Measurements from ENCODE around the gene TREH. TPM values are rescaled to one million over a fixed set of nuclear protein-coding genes. Genes with fewer than 3 reads are reported as not detected.

The TREH gene
- total and polyA plus RNA-seq, 2 of the 8 experiments (the other 6 are each of a cell fraction or from before 2014, with no cell fraction given), result 0.03 TPM; not detected in 1

DNA sequence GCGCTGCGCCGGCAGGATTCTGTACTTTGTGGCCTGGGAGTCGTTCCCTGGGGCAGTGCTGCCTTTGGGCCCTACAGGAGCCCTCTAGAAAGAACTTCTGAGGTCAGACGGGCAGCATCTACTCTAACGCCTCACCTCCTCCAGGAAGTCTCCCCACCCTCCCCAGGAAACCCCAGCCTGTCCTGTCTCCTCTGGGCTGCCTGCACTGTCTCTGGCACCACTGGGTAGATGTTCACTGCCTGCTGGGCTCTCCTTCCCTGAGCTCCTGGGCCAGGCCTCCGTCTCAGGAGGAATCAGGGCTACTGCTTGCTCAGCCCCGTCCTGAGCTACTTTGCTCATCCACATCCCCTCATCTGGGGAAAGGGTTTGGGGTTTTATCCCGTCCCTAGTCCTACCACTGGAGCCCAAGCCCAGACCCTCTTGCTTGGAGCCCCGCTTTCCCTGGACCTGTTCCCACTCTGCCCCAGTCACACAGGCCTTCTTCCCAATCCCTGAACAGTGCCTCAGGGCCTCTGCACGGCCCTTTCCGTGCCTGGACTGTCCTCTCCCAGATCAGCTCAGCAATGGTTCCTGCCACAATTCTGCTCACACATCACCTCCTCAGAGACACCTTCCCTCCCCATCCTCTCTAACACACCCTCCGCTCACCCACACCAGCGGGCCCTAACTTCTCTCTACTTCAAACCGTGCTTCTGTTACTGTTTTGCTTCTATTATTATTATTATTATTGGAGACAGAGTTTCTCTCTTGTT is 11.3 kb upstream of the TREH start:
- POLR2A ChIA-PET (ENCODE audit: partially characterized antibody), result interaction anchor here (1.1 to 4.9 kb wide), 9 partner anchors 10 to 248 kb away, joined by 3 to 36 read pairs (median 7); partner anchors contain the start of gene DDX6
- peak overlapping the region in 1 of 2 experiments; percentile 80; a peak in 2 of 4 replicates for H3K4me2 ChIP-seq (ENCODE audit: insufficient read depth in 1 of 2, low read depth in 2 of 2, low read length in 2 of 2)

More for the DNA sequence above, 11.3 kb upstream of the TREH start:
- Histone ChIP-seq H3K4ac (replicated peaks; ENCODE audit: insufficient read length, low read depth, low read length) (no peak overlapping the region), H3K56ac (replicated peaks; ENCODE audit: insufficient read length, low read depth, low read length) (no peak overlapping the region), H3K23me2 (ENCODE audit: low read depth, low read length) (no peaks in the 10 kb centered on the region), H3K23ac (ENCODE audit: insufficient read length) (no peak overlapping the region), H2BK15ac (ENCODE audit: low read length) (peak overlapping the region; percentile 63; the same call in 1 of the 2 replicates), H2BK120ac (replicated peaks; ENCODE audit: low read depth, low read length) (peak overlapping the region; percentile 33), H4K8ac (ENCODE audit: extremely low read depth, insufficient read depth, low read length) (peak overlapping the region; percentile 77; the same call in 1 of the 2 replicates), H4K20me1 (replicated peaks in 1 of 2; ENCODE audit: control insufficient read depth in 1 of 2, insufficient read depth in 2 of 2, low read length in 2 of 2) (no peaks in the 10 kb centered on the region), H2BK12ac (ENCODE audit: low read depth, low read length) (peak overlapping the region; percentile 93), H3K79me1 (ENCODE audit: low read depth, low read length) (no peaks in the 10 kb centered on the region), H3K4me3 (ENCODE audit: extremely low read depth in 1 of 4, insufficient read depth in 2 of 4, low read depth in 3 of 4, low read length in 4 of 4) (no peak overlapping the region), H3K14ac (ENCODE audit: insufficient read length) (no peak overlapping the region), H2AFZ (ENCODE audit: low read length) (no peak overlapping the region), H2BK5ac (ENCODE audit: low read depth, low read length) (peak overlapping the region; percentile 49; the same call in 1 of the 2 replicates), H3K18ac (ENCODE audit: extremely low read depth, low read length) (peak overlapping the region; percentile 94), H3K27me3 (replicated peaks in 1 of 4; ENCODE audit: control insufficient read depth in 3 of 4, extremely low read depth in 1 of 4, insufficient read depth in 3 of 4, low read length in 3 of 4) (no peaks in the 10 kb centered on the region), H3K79me2 (ENCODE audit: control insufficient read depth in 1 of 2, insufficient read depth in 2 of 2, low read length in 2 of 2) (no peaks in the 10 kb centered on the region), H3K9ac (replicated peaks in 1 of 4; ENCODE audit: extremely low read depth in 1 of 4, low read depth in 3 of 4, low read length in 3 of 4) (no peak overlapping the region), H3K9me3 (ENCODE audit: insufficient read depth in 2 of 2, low read depth in 1 of 2, low read length in 1 of 2) (no peaks in the 10 kb centered on the region; a peak in 1 of 4 replicates), H3K36me3 (ENCODE audit: control insufficient read depth in 2 of 4, insufficient read depth in 4 of 4, low read length in 3 of 4) (no peaks in the 10 kb centered on the region), H3K4me1 (replicated peaks in 1 of 4; ENCODE audit: control insufficient read depth in 3 of 4, insufficient read depth in 4 of 4, low read length in 3 of 4) (peaks cover 0 to 19% (median 11%) of the 10 kb centered on the region in 4 experiments; a peak in 6 of 7 replicates), H4K5ac (ENCODE audit: insufficient read length, low read depth, low read length) (peak overlapping the region; percentile 91), H2BK20ac (ENCODE audit: low read length) (peak overlapping the region; percentile 73; the same call in 1 of the 2 replicates), H3K27ac (ENCODE audit: low read depth, low read length) (peak overlapping the region; percentile 43; the same call in 1 of the 2 replicates), H4K91ac (replicated peaks; ENCODE audit: insufficient read length, low read length) (peak overlapping the region; percentile 98), H2AK5ac (ENCODE audit: low read depth, low read length) (peak overlapping the region; percentile 43; the same call in 1 of the 2 replicates)
- DNase-seq (ENCODE audit: low read depth in 1 of 2, low spot score in 2 of 2) (no peak), FAIRE-seq (no peak)
- CTCF ChIA-PET (ENCODE audit: partially characterized antibody), result interaction anchor here (0.6 to 11.0 kb wide), 36 partner anchors 9 to 239 kb away, joined by 3 to 102 read pairs (median 6); partner anchors contain the start of genes DDX6 and TREH
- 86% methylated on average over 15 of the region's 15 CpGs; no CpG with 5 or more reads in 1 of the 2 experiments for WGBS, 2 experiments (ENCODE audit: extremely low coverage in 1 of 2, insufficient coverage in 1 of 2, insufficient read length in 1 of 2, insufficient replicate concordance in 2 of 2, low coverage in 1 of 2, low lambda C conversion rate in 2 of 2, missing lambda C conversion rate in 1 of 2)
